Measurements from ENCODE around the gene TNFRSF1A.

TNFRSF1A gene

DNA sequence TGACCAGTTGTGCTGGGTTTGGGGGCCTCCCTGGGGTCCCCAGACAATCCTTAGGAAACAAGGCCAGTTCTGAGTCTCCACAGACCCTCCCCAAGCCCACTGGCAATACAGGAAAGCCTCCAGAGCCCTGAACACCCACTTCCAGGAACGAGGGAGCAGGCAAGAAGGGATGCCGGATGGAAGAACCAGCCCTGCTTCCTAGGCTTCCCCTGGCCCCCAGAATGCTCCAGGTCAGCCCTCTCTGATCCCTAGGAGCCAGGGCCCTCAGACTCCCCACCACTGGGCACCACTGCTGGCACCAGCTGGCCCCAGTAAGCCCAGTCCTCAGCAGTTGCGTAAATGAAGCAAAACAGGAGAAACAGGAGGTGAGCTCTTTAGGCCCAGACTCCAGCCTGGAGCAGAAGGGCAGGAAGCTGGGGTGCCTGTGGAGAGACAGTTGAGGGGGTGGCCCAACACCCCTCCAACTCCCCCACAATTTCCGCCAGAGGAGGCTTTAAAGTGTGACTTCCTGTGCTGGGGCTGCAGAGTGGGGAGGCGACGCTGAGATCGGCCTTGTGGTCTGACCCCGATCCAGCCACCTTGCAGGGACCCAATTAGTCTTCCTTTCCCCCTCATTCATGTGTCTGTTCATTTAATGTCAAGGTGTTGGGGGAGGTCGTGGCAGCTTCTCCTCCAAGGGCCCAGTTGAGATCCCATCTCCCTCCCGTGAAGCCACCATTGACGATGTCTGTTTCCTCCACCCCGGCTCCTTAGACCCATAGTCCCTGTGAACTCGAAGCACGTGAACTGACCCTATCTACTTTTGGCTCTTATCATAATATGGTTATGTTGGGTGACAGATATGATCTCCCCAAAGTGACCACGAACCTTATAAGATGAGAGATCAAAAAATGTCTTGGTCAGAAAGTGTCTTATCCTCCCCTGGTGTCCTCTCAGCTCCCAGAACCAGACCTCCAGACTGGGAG lies 4.7 kb downstream of the TNFRSF1A start:
- peak; percentile 65 for DNase-seq (ENCODE audit: low read depth)

DNA sequence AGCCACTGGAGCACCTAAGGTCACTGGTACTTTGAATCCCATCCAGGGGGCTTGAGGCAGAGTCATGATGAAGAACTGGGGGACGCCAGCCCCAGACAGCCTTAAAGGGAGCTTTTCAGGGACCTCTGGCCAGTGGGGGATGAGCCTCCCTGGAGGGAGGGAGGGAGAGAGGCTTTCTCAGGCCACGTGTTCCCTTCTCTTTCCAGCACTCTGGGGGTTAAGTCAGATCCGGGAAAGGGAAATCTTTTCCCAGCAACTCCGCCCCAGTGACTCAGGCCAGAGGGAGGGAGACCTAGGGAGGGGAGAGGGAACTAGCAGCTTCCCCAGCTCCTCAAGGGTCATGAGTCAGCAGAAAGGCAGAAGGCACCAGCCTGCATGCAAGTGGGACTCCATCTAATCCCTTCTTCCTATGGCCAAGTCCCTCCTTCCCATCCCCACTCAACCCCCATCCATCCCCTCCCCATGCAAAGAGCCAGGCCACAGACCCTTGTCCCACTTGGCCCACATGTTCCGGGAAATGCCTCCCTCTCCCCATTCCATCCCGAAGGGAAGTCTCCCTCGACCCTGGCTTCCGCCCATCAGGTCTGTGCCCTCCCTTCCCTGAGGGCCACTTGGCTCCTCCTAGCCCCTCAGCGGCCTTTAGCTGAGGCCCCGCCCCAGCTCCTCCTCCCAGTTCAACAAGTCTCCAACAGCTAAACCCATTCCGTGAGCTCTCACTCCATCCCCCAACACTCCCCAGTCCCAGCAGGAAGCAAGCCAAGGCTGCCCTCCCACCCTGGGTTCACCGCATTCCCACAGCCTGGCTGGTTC lies 5.6 kb downstream of the TNFRSF1A start:
- DNase-seq (ENCODE audit: low read depth): peak; percentile 45

DNA sequence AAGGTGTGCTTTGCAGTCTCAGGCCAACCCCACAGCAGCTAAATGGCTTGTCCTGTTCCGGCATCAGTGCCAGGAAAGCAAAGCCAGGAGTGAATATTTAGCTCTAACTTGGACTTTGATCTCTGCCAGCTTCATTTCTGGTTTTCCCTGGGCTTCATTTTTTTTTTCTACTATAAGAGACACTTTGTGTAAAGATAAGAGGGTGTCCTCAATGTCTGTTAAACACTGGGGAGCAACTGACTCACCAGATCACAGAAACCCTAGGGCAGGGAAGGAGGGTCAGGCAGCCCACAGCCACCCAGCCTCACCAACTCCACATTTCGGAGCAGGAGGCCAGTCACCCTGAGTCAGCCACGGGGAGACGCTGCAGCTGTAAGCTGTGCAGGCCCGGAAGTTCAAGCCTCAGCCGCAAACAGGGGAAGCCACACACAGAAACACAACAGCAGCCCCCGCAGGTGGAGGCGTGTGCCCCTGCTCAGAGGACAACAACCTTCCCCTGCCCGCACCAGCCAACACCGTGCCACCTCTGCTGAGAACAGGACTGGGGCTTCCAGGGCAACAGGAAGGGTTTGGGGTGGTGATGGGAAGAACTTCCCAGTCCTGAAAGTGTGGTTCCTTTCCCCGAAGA lies 6.3 kb downstream of the TNFRSF1A start:
- DNase-seq (ENCODE audit: low read depth): peak; percentile 84

DNA sequence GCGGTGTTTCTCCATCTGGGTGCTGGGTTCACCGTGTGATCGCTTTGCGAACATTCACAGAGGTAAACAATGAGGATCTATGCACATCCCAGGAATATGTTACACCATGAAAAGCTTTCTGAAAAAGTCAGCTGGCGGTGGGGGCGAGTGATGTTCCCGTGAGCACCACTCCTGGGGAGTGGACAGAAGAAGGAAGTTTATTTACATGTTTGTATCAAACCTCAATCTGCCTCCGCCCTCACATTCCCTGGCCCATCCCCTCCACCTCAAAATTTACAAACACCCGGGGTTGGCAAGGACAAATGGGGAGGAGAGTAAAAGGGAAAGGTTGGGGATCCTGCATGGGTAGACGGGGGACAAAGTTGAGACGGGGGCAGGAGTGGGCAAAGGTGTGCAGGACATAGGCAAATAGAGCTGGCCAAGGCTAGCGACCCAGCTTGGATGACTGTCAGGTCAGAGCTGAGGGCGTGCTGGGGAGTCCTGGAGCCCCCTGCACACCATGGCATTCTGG lies 6.9 kb downstream of the TNFRSF1A start:
- DNase-seq (ENCODE audit: low read depth): no peak

DNA sequence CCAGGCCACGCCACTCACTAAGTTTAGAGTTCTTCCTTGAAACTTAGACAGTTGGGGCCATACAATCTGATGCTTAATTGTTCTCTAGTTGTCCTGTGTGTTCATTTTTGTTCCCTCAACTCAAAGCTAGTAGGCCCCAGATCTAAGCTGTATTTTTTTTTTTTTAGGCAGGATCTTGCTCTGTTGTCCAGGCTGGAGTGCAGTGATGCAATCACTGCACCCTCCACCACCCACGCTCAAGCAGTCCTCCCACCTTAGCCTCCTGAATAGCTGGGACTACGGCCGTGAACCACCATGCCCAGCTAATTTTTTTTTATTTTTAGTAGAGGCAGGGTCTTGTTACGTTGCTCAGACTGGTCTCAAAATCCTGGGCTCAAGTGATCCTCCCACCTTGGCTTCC lies 7.5 kb downstream of the TNFRSF1A start:
- no peak for DNase-seq (ENCODE audit: low read depth)

DNA sequence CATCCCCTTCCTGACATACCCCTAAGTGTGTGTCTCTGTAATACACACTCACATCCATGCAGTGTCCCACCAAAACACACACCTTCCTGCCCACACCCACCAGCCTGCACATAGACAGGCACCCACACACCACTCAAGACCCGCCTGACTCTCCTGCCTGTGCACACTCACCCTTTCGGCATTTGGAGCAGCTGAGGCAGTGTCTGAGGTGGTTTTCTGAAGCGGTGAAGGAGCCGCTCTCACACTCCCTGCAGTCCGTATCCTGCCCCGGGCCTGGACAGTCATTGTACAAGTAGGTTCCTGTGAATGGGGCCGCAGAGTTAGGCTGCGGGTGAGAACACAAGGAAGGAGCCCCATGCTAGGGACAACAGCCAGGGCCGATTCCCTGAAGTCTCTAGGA lies 8.3 kb downstream of the TNFRSF1A start:
- no peak for DNase-seq (ENCODE audit: low read depth)

DNA sequence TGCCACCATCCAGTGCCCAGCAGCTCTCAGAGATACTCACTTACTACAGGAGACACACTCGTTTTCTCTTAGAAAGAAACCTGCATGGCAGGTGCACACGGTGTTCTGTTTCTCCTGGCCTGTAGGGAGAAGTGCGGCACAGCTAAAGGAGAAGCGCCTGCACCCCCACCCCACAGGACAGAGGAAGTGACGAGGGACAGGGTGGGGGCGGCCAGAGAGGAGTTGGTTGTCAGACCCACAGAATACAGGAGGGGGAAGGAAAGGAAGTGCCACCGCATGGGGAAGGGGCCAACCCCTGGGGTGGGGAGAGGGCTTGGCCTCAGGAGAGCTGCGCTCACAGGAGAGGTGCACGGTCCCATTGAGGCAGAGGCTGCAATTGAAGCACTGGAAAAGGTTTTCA lies 8.8 kb downstream of the TNFRSF1A start:
- no peak for DNase-seq (ENCODE audit: low read depth)

DNA sequence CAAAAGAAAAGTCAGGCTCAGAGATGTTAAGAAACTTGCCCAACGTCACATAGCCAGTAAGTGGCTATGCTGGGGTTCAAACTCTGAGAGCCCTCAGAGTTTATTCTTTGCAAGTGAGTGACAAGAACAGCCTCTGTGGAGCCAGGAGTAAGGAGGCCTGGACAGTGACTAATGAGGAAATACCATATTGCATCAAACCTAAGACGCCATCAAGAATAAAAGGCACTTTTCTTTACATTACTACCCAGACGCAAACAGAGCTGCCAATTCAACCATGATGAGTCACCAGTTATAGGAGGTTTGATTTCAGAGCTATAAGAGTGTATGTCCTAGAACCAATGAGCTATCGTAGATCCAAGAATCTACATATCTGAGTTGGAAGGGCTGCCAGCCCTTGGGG lies 9.4 kb downstream of the TNFRSF1A start:
- DNase-seq (ENCODE audit: low read depth): no peak

DNA sequence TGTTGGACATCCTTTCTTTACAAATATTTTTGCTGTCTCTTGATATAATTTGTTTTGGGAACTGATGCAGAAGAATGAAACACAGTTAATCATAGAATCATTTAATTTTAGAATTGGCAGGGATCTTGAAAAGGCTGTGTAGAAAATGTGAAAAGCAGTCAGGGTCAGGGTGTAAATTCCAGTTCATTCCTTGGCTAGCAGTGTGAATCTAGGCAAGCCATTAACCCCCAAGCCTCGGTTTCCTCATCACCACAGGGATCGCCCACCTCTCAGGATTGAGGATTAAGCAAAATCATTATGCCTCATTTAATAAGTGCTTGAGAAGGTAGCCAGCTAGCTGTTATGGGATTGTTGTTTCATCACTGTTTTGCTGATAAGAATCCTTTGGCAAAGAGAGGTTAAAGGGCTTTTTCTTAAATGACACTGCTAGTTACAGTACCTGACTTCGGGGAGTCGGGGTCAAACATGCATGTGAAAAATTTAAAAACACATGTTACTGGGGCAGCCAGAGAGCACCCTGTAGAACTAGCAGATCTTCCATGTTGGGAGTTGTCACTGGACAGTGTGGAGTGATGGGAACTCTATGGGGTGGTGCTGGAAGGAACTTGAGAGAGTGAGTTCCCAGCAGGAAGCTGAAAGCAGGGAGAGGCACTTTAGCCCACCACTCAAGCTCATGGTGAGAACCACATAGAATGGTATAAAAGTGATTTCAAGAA lies 10.7 kb downstream of the TNFRSF1A start:
- DNase-seq (ENCODE audit: low read depth): no peak

DNA sequence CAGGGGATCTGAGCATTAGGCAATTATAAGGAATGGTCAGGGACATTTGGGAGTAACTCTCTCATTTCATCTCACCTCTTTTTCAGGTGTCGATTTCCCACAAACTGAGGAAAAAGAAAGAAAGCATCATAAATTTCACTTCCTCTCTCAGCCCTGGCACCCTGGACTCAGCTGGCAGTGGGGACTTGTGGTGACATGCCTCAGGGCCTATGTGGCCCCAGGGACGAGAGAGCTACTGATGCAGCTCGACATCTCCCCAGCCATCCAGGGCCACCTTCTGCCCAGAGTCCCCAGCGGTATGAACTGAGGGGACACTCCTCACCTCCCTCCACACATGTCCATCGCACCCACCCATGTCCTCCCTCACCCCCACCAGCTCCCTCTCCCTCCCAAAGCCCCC lies 11.7 kb downstream of the TNFRSF1A start:
- no peak for DNase-seq (ENCODE audit: low read depth)

DNA sequence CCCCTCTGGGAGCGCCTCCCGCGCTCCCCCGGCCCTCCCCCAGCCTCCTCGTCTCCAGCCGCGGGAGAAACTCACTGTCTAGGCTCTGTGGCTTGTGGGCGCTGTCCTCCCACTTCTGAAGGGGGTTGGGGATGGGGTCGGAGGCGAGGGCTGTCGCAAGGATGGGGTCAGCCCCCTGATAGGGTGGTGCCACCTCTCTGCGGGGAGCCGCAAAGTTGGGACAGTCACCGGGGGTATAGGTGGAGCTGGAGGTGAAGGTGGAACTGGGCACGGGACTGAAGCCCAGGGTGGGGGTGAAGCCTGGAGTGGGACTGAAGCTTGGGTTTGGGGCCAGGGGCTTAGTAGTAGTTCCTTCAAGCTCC lies 12.2 kb downstream of the TNFRSF1A start:
- DNase-seq (ENCODE audit: low read depth): no peak

DNA sequence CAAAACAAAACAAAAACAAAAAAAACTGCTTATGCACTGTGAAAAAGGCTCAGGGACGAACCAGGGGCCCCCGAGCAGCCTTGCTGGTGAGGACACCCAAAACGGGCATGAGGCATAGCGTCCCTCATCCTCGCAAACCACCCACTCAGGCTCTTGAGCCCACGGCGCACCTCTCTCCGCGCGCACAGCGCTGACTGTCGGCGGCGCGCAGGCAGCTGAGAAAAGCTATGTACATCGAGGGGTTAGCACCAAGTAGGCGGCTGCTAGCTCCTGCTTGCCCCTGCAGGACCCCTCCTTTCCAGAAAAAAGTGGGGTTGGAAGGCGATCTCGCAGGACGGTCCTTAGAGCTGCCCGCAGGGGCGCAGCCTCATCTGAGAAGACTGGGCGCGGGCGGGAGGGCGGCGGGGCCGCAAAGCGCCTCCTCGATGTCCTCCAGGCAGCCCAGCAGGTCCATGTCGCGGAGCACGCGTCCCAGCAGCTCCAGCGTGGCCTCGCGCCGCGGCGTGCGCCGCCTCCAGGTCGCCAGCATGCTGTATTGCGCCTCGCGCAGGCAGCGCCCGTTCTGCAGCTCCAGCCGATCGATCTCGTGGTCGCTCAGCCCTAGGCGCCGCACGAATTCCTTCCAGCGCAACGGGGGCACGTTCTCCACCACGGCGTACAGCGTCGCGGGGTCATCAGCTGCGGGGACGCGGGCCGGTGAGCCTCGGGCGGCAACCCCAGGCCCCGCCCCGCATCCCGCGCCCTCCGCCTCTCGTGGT lies 12.8 kb downstream of the TNFRSF1A start:
- no peak for DNase-seq (ENCODE audit: low read depth)

DNA sequence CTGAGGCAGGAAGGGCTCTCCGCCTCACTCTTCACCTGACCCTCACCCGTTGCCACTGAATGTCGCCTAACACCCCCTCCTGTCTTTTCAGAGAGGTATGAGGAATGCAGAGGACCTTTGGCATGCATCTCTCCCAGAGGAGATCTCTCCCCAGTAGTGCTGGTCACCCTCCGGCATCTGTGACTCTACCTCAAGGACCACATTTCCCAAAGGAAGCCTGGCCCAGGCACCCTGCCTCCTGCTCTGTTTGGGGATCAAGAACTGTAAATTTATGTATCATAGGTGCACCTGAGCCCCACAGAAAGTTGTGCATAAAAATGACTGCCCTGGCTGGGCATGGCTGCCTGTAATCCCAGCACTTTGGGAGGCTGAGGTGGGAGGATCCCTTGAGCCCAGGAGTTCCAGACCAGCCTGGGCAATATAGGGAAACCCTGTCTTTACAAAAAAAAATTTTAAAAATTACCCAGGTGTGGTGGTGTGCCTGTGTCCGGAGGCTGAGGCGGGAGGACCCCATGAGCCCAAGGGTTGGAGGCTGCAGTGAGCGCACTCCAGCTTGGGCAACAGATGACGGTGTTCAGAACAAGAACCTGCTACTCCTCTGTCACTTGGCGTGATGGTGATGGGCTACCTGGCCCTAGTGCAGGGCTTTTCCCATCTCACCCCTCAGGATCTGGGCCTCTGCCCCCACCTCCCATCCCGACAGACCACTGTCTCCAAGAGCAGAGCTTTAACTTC lies 13.7 kb downstream of the TNFRSF1A start:
- no peak for DNase-seq (ENCODE audit: low read depth)

DNA sequence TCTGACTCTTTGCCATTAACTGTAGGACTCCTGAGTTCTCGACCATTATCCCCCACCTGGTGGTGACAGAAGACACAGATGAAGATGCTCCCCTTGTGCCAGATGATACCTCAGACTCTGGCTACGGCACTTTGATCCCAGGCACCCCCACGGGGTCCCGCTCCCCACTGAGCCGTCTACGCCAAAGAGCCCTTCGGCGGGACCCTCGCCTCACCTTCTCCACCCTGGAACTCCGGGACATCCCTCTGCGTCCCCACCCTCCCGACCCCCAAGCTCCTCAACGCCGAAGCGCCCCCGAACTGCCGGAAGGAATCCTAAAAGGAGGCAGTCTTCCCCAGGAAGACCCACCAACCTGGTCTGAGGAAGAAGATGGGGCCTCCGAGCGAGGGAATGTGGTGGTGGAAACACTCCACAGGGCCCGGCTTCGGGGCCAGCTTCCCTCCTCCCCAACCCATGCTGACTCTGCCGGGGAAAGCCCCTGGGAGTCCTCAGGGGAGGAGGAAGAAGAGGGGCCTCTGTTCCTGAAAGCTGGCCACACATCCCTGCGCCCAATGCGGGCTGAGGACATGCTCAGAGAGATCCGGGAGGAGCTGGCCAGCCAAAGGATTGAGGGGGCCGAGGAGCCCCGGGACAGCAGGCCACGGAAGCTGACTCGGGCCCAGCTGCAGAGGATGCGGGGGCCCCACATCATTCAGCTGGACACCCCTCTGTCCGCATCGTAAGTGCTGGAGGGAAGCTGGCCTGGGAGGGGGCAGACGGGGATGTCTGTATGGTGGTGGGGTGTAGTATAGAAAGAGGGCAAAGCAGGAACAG lies 14.4 kb downstream of the TNFRSF1A start:
- DNase-seq (ENCODE audit: low read depth): no peak

DNA sequence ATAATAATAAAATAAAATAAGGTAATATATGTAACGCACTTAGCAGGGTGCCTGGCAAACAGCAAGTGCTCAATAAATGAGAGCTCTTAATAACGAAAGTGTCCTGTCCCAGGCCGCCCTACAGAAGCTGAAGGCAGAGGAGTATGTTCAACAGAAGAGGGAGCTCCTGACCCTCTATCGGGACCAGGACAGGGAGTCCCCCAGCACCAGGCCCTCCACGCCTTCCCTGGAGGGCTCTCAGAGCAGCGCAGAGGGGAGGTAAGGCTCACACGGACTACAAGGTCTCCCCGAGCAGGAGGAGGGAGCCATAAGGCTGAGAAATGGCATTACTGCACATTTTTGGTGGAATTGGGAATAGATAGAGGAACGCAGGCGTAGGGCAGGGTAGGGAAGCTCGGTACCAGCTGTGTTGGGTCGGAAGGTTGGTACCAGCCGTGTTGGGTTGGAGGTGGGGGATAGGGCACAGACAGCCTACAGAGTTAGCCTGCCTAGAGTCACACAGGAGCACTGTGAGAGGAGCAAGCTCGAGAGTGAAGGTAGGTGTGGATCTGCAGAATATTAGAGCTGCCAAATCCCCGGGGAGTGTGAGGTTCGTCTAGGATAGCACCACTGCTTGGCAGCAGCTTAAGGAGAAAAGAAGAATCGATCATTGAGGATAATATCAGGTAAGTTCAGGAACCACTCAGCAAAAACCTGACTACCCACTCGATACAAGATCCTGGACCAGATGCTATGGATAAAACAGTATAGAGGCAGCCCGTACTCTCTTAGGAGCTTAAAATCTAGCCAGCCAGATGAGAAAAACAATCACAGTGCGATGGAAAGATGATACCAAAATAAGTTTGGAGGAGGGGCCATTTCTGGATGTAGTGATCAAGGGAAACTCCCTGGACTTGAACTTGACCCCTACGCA lies 15.3 kb downstream of the TNFRSF1A start:
- DNase-seq (ENCODE audit: low read depth): no peak

DNA sequence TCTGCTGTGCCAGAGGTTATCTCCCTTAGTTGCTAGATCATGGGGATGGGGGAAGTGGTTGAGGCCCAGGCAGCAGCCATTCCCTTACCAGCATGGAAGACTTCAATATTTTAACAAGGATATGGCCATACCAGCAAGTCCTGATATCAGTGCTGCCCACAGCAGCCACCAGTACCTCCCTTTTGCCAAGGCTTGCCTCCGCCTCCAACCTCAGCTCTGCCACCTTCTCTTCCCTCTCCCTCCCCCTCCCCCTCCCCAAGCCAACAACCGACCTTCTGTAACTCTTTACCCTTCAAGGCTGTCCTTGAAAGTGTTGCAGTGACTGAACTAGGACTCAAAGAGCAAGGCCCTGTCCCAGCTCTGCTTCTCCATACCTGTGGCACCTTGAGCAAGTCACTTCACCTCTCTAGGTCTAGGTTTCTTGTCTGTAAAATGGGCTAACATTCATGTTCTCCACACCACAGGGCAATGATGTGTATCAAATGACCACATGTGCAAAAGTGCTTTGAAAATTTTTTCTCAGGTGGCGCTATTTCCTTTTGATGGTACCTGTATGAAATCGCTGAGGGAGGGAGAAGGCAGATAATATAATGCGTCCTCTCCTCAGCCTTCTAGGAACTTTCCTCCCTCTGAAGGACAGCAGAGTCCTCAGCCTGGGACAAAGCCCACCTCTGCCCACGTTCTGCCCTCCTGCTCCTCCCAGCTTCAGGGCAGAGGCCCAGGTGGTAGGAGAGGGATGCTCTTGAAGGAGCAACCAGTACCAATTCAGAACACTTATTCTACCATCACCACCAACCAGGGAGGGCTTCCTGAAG lies 16.7 kb downstream of the TNFRSF1A start:
- DNase-seq (ENCODE audit: low read depth): no peak

DNA sequence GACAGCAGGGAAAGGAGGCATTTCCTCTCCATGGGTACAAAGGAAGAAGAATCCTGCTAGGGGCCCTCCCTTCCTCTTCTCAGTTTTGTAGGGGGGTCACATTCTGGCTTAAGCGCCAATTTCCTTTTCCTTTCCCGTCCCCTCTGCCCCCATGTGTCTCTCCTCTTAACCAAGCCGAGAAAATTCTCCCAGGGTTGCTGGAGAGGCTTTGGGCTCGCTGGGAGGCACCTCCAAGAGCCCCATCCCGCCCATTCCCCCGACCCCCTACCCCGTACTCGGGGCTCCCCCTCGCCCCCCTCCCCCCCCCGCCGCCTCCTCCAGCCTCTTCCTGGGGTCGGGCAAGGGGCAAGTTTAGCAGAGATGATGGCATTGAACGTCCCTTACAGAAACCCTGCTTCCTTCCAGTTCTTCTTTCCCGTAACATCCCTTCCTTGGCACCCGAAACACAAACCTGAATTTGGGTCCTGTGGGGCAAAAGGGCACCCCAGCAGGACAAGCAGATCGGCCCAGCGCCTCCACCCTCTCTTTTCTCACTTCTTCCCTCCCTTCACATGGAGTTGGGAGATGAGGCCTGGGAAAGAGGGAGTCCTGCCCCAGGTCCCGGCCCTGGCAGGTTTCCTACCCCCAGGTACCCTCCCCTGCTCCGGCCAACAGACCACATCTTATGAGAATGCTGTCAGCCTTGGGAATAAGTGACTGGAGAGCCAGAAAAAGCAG lies 17.7 kb downstream of the TNFRSF1A start:
- no peak for DNase-seq (ENCODE audit: low read depth)
